Measurements from ENCODE around the gene THAP4. TPM values are rescaled to one million over a fixed set of nuclear protein-coding genes. Genes with fewer than 3 reads are reported as not detected.

THAP4 gene
- total RNA-seq, 2 experiments from 2014 or later: 45.1 to 48.9 TPM

- ChIA-PET CTCF (no interaction called here), POLR2A (no interaction called here)
- Mint-ChIP-seq H3K36me3 (ENCODE audit: low read depth) (peaks cover 22% of the 10 kb centered on the region), H3K27me3 (no peaks in the 10 kb centered on the region), H3K9me3 (no peaks in the 10 kb centered on the region), H3K4me1 (ENCODE audit: low read depth) (no peaks in the 10 kb centered on the region), H3K27ac (no peak overlapping the region), H3K4me3 (no peak overlapping the region)
- TF ChIP-seq, protein P1, sequence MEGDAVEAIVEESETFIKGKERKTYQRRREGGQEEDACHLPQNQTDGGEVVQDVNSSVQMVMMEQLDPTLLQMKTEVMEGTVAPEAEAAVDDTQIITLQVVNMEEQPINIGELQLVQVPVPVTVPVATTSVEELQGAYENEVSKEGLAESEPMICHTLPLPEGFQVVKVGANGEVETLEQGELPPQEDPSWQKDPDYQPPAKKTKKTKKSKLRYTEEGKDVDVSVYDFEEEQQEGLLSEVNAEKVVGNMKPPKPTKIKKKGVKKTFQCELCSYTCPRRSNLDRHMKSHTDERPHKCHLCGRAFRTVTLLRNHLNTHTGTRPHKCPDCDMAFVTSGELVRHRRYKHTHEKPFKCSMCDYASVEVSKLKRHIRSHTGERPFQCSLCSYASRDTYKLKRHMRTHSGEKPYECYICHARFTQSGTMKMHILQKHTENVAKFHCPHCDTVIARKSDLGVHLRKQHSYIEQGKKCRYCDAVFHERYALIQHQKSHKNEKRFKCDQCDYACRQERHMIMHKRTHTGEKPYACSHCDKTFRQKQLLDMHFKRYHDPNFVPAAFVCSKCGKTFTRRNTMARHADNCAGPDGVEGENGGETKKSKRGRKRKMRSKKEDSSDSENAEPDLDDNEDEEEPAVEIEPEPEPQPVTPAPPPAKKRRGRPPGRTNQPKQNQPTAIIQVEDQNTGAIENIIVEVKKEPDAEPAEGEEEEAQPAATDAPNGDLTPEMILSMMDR (IDR thresholded peaks at IDR 0.05): no peak
- DNase-seq (no peak), ATAC-seq (no peak)
- intact Hi-C loops (cut with micrococcal nuclease): no loop called here
These were observed 34.2 kb downstream of the THAP4 start for GRCh38 chr2:241602720-241603119.

GRCh38 chr2:241601841-241602240, 35.1 kb downstream of the THAP4 start:
- H3K27me3 Mint-ChIP-seq: no peaks in the 10 kb centered on the region
- peaks cover 26% of the 10 kb centered on the region for H3K36me3 Mint-ChIP-seq (ENCODE audit: low read depth)
- DNase-seq: no peak
- no peak for ATAC-seq
- no peak overlapping the region for H3K27ac Mint-ChIP-seq
- H3K9me3 Mint-ChIP-seq: no peaks in the 10 kb centered on the region
- CTCF ChIA-PET: no interaction called here
- POLR2A ChIA-PET: no interaction called here
- H3K4me1 Mint-ChIP-seq (ENCODE audit: low read depth): no peaks in the 10 kb centered on the region
- TF ChIP-seq, protein P1 (IDR thresholded peaks at IDR 0.05): no peak
- intact Hi-C loops (cut with micrococcal nuclease): no loop called here
- H3K4me3 Mint-ChIP-seq: no peak overlapping the region

GRCh38 chr2:241599615-241600014, 37.3 kb downstream of the THAP4 start:
- CTCF ChIA-PET: interaction anchor here (1.9 kb wide), 1 partner anchor 11 kb away, joined by 6 read pairs; no protein-coding TSS in a partner anchor
- ATAC-seq (no peak), DNase-seq (no peak)
- Mint-ChIP-seq H3K4me3 (no peak overlapping the region), H3K4me1 (ENCODE audit: low read depth) (no peaks in the 10 kb centered on the region), H3K36me3 (ENCODE audit: low read depth) (peaks cover 30% of the 10 kb centered on the region), H3K27ac (no peak overlapping the region), H3K27me3 (no peaks in the 10 kb centered on the region), H3K9me3 (no peaks in the 10 kb centered on the region)
- POLR2A ChIA-PET: no interaction called here
- TF ChIP-seq, protein P1 (IDR thresholded peaks at IDR 0.05): no peak
- intact Hi-C loops (cut with micrococcal nuclease): no loop called here

DNA sequence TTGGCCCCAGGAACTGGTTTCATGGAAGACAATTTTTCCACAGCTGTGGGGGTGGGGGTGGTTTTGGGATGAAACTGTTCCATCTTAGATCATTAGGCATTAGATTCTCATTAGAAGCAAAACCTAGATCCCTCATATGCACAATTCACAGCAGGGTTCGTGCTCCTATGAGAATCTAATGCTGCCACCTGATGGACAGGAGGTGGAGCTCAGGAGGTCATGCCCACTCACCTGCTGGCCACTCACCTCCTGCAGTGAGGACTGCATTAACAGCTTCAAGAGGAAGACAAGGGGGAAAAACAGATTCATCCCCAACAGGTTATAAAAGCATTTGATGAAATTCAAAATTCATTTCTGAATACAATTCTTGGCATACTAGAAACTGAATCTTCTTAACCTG, 38.5 kb downstream of the THAP4 start:
- no peaks in the 10 kb centered on the region for H3K27me3 Mint-ChIP-seq
- H3K27ac Mint-ChIP-seq: no peak overlapping the region
- H3K4me1 Mint-ChIP-seq (ENCODE audit: low read depth): no peaks in the 10 kb centered on the region
- peaks cover 31% of the 10 kb centered on the region for H3K36me3 Mint-ChIP-seq (ENCODE audit: low read depth)
- DNase-seq (peak; percentile 25), ATAC-seq (peak; percentile 42)
- no peaks in the 10 kb centered on the region for H3K9me3 Mint-ChIP-seq
- H3K4me3 Mint-ChIP-seq: no peak overlapping the region
- TF ChIP-seq, protein P1 (IDR thresholded peaks at IDR 0.05): no peak
- CTCF ChIA-PET: interaction anchor here (0.9 to 1.9 kb wide), 3 partner anchors 12 to 205 kb away, joined by 3 to 6 read pairs (median 3); no protein-coding TSS in a partner anchor
- POLR2A ChIA-PET: interaction anchor here (0.8 to 1.3 kb wide), 3 partner anchors 78 to 215 kb away, joined by 3 to 4 read pairs (median 3); no protein-coding TSS in a partner anchor
- intact Hi-C loops (cut with micrococcal nuclease): no loop called here

DNA sequence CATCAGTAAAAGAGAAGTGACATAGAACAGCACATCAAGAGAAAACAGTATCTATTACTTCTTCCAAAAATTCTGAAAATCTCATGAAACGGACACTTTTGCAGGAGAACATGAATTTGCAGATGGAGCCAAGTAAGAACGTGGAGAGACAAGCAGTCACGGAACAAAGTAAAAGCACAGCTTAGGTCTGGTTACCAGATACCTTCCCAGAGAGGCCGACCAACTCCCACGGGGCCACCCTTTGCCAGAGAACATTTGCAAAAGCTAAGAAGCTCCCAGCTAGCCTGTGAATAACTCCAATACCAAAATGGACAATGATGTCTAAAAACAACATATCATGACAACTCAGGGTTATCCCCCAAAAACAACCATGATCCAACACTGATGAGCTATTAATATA, 38.9 kb downstream of the THAP4 start:
- Mint-ChIP-seq H3K9me3 (no peaks in the 10 kb centered on the region), H3K36me3 (ENCODE audit: low read depth) (peaks cover 29% of the 10 kb centered on the region), H3K27me3 (no peaks in the 10 kb centered on the region), H3K4me1 (ENCODE audit: low read depth) (no peaks in the 10 kb centered on the region), H3K4me3 (no peak overlapping the region), H3K27ac (no peak overlapping the region)
- TF ChIP-seq, protein P1 (IDR thresholded peaks at IDR 0.05): no peak
- intact Hi-C loops (cut with micrococcal nuclease): no loop called here
- ChIA-PET POLR2A (interaction anchor here (0.8 to 1.3 kb wide), 3 partner anchors 79 to 214 kb away, joined by 3 to 4 read pairs (median 3); no protein-coding TSS in a partner anchor), CTCF (interaction anchor here (0.9 to 1.9 kb wide), 3 partner anchors 13 to 205 kb away, joined by 3 to 6 read pairs (median 3); no protein-coding TSS in a partner anchor)
- DNase-seq (no peak), ATAC-seq (no peak)
